ENCODE data around the gene STH. TPM values are rescaled to one million over a fixed set of nuclear protein-coding genes. Genes with fewer than 3 reads are reported as not detected.
A peak's percentile ranks its signal among the peaks of the same experiment; 100 is the strongest.

STH gene
- total and polyA plus RNA-seq, 4 donors = not detected

DNA sequence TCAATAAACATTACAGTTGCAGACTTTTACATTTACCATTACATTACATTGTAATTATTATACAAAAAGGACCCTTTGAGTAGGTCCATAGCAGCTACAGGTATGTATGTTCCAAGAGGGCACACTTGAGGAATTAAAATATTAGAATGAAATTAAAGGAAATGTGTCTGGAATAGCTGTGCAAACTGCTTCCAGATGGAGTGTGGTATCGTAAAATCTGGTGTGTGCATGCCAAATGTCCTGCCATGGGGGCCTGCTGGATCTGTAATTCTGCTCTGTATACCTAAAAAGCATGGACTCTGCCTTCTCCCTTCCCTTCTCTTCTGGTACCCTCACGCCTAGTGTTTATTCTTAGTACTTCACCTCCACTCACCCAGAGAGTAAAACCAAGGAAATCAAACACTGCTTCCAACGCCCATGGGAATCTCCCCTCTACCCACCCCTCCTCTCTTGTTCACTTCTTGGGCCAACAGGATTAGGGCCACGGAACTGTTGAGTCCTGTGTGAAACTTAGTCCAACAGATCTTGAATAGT is 38.7 kb downstream of the STH start:
- Histone ChIP-seq H3K27me3 (ENCODE audit: control insufficient read depth in 1 of 2, insufficient read depth in 2 of 2, low read length in 1 of 2) (no peaks in the 10 kb centered on the region), H3K27ac (ENCODE audit: low read depth in 1 of 2, low read length in 2 of 2) (no peak overlapping the region), H3K4me1 (ENCODE audit: control insufficient read depth in 1 of 2, insufficient read depth in 2 of 2, low read length in 2 of 2) (no peaks in the 10 kb centered on the region), H3K36me3 (ENCODE audit: control insufficient read depth in 1 of 2, insufficient read depth in 2 of 2, low read length in 1 of 2) (peaks cover 11 to 21% of the 10 kb centered on the region in 2 donors), H3K9me3 (ENCODE audit: control insufficient read depth, low read length) (no peaks in the 10 kb centered on the region), H3K4me3 (ENCODE audit: low read length in 2 of 2) (no peak overlapping the region)
- DNase-seq = no peak
- ATAC-seq (ENCODE audit: low FRiP score) = no peak
- intact Hi-C loops (cut with DNase I) = no loop called here
- WGBS, 2 donors = 55 to 56% methylated on average over 4 of the region's 4 CpGs

DNA sequence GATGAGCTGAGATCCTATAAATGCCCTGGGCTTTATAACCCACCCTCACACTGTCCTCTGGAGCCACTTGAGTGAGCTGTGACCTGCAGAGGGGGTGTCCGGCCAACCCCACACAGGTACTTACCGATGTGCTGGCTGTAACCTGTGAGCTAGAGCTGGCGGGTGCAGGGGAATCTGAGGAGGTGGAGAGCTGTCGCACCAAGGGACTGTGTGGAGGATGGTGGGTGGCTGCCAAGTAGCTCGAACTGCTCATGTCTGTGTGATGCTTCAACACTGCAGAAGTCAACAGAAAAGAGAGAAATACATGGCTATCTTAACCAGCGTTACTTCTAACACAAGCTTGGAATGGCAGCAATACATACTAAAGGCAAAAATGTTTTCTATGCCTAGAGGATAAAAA is 39.4 kb downstream of the STH start:
- no peaks in the 10 kb centered on the region for H3K27me3 ChIP-seq (ENCODE audit: control insufficient read depth in 1 of 2, insufficient read depth in 2 of 2, low read length in 1 of 2)
- peaks cover 5 to 18% of the 10 kb centered on the region in 2 donors for H3K36me3 ChIP-seq (ENCODE audit: control insufficient read depth in 1 of 2, insufficient read depth in 2 of 2, low read length in 1 of 2)
- H3K27ac ChIP-seq (ENCODE audit: low read depth in 1 of 2, low read length in 2 of 2) = no peak overlapping the region
- intact Hi-C loops (cut with DNase I) = no loop called here
- WGBS, 2 donors = 88 to 89% methylated on average over 6 of the region's 6 CpGs
- H3K4me3 ChIP-seq (ENCODE audit: low read length in 2 of 2) = no peak overlapping the region
- ATAC-seq (ENCODE audit: low FRiP score) = no peak
- H3K4me1 ChIP-seq (ENCODE audit: control insufficient read depth in 1 of 2, insufficient read depth in 2 of 2, low read length in 2 of 2) = no peaks in the 10 kb centered on the region
- H3K9me3 ChIP-seq (ENCODE audit: control insufficient read depth, low read length) = no peaks in the 10 kb centered on the region
- DNase-seq = no peak

DNA sequence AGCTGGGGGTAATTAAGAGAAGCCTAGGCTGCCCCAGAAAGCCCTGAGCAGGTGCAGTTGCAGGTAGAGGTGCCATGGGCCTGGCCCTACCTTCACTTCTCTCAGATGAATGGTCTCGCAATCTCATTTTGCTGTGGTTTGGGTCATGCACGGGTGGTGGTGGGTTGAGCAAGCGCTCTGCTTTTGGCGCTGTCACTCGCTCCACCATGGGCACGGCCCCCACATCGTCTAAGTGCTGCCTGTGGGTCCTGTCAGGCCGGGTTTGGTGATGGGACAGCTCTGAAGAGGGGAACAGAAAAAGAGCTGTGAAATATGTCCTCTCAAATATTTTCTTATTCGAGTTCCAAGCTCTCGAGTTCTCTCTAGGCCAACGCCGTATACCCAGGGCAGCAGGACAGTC is 39.9 kb downstream of the STH start:
- no peaks in the 10 kb centered on the region for H3K27me3 ChIP-seq (ENCODE audit: control insufficient read depth in 1 of 2, insufficient read depth in 2 of 2, low read length in 1 of 2)
- H3K27ac ChIP-seq (ENCODE audit: low read depth in 1 of 2, low read length in 2 of 2) = no peak overlapping the region
- no peaks in the 10 kb centered on the region for H3K9me3 ChIP-seq (ENCODE audit: control insufficient read depth, low read length)
- H3K36me3 ChIP-seq (ENCODE audit: control insufficient read depth in 1 of 2, insufficient read depth in 2 of 2, low read length in 1 of 2) = peaks cover 3 to 17% of the 10 kb centered on the region in 2 donors
- ATAC-seq (ENCODE audit: low FRiP score) (no peak), DNase-seq (no peak)
- WGBS, 2 donors = 89% methylated on average over 12 of the region's 12 CpGs
- intact Hi-C loops (cut with DNase I) = no loop called here
- no peaks in the 10 kb centered on the region for H3K4me1 ChIP-seq (ENCODE audit: control insufficient read depth in 1 of 2, insufficient read depth in 2 of 2, low read length in 2 of 2)
- no peak overlapping the region for H3K4me3 ChIP-seq (ENCODE audit: low read length in 2 of 2)

DNA sequence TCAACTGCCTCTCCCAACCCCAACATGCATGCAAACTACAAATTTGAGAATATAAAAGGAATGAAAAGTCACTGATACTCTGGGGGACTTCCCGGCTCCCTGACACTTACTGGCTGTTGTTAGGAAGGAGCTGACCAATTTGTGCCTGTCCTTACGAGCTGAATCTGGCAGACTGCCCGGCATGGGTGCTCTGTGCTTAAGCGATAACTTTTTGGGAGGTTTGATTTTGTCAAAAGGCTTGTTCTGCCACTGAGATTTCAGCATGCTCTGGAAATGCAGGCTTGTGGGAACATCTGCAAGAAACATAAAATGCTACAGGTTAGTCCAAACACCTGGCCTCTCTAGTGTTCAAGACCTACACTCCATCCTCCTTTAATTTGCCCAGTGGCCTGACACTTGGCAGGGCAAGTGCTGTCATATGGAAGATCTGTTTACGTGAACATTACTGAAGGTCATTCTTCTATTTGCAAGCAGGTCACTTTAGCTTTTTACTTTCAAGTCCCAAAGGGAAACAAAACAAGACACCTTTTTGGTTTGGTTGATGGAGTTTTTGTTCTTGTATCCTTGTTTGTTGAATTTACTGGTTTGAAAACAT is 40.6 kb downstream of the STH start:
- 23 to 27% methylated on average over 5 of the region's 5 CpGs for WGBS, 2 donors
- H3K4me1 ChIP-seq (ENCODE audit: control insufficient read depth in 1 of 2, insufficient read depth in 2 of 2, low read length in 2 of 2) = no peaks in the 10 kb centered on the region
- no peaks in the 10 kb centered on the region for H3K9me3 ChIP-seq (ENCODE audit: control insufficient read depth, low read length)
- intact Hi-C loops (cut with DNase I) = loop anchor here in 1 of 2 donors (5.0 kb wide), 2 partner anchors 153 to 173 kb away; partner anchors contain the start of gene KANSL1
- H3K4me3 ChIP-seq (ENCODE audit: low read length in 2 of 2) = no peak overlapping the region
- H3K36me3 ChIP-seq (ENCODE audit: control insufficient read depth in 1 of 2, insufficient read depth in 2 of 2, low read length in 1 of 2) = peaks cover 3 to 14% of the 10 kb centered on the region in 2 donors
- no peak for ATAC-seq (ENCODE audit: low FRiP score)
- no peaks in the 10 kb centered on the region for H3K27me3 ChIP-seq (ENCODE audit: control insufficient read depth in 1 of 2, insufficient read depth in 2 of 2, low read length in 1 of 2)
- DNase-seq = peak in 1 of 2 donors; percentile 75
- no peak overlapping the region for H3K27ac ChIP-seq (ENCODE audit: low read depth in 1 of 2, low read length in 2 of 2)

DNA sequence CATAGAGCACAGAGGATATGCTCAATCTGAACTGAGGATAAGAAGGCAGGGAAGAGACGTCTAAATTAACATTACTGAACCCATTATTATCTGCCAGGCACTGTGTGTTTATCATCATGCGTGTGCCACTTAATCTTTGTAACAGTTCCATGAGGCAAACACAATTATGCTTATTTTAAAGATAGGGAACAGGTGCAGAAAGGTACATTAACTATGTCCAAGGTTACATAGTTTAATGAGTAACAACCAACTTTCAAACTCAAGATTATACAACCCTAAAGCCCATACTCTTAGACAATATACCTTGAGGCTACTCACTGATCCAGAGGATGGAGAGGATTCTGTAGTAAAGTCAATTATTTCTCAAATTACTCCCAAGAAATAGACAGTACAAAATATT is 43.2 kb downstream of the STH start:
- DNase-seq (no peak), ATAC-seq (ENCODE audit: low FRiP score) (no peak)
- Histone ChIP-seq H3K9me3 (ENCODE audit: control insufficient read depth, low read length) (no peaks in the 10 kb centered on the region), H3K27me3 (ENCODE audit: control insufficient read depth in 1 of 2, insufficient read depth in 2 of 2, low read length in 1 of 2) (no peaks in the 10 kb centered on the region), H3K4me3 (ENCODE audit: low read length in 2 of 2) (no peak overlapping the region), H3K36me3 (ENCODE audit: control insufficient read depth in 1 of 2, insufficient read depth in 2 of 2, low read length in 1 of 2) (peaks cover 5 to 11% of the 10 kb centered on the region in 2 donors), H3K27ac (ENCODE audit: low read depth in 1 of 2, low read length in 2 of 2) (no peak overlapping the region), H3K4me1 (ENCODE audit: control insufficient read depth in 1 of 2, insufficient read depth in 2 of 2, low read length in 2 of 2) (no peaks in the 10 kb centered on the region)
- WGBS, 2 donors = 79 to 81% methylated on average over 2 of the region's 2 CpGs
- intact Hi-C loops (cut with DNase I) = loop anchor here in 1 of 2 donors (5.0 kb wide), 2 partner anchors 150 to 170 kb away; partner anchors contain the start of gene KANSL1

DNA sequence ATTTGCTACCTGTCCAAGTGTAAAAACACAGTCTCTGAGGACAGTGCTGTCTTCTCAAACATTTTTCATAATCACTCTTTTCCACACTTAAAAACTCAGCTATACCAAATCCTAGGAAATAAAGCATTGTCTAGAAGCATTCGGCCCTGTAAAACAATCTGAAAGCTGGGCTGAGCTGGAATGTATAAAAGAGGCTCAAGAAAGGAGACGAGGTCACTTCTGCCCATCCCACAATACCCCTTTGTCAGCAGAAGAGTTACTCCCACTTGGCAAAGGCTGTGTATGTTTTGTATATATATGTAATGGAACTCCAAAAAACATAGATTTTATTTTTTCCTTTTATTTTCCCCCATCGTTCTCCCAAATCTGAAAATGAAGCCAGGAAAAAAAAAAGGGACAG is 43.9 kb downstream of the STH start:
- H3K27ac ChIP-seq (ENCODE audit: low read depth in 1 of 2, low read length in 2 of 2) = no peak overlapping the region
- intact Hi-C loops (cut with DNase I) = loop anchor here in 1 of 2 donors (5.0 kb wide), 2 partner anchors 149 to 169 kb away; partner anchors contain the start of gene KANSL1
- 53 to 58% methylated on average over 3 of the region's 3 CpGs for WGBS, 2 donors
- ATAC-seq (ENCODE audit: low FRiP score) (no peak), DNase-seq (no peak)
- H3K4me3 ChIP-seq (ENCODE audit: low read length in 2 of 2) = no peak overlapping the region
- H3K27me3 ChIP-seq (ENCODE audit: control insufficient read depth in 1 of 2, insufficient read depth in 2 of 2, low read length in 1 of 2) = no peaks in the 10 kb centered on the region
- H3K9me3 ChIP-seq (ENCODE audit: control insufficient read depth, low read length) = no peaks in the 10 kb centered on the region
- no peaks in the 10 kb centered on the region for H3K4me1 ChIP-seq (ENCODE audit: control insufficient read depth in 1 of 2, insufficient read depth in 2 of 2, low read length in 2 of 2)
- peaks cover 3 to 6% of the 10 kb centered on the region in 2 donors for H3K36me3 ChIP-seq (ENCODE audit: control insufficient read depth in 1 of 2, insufficient read depth in 2 of 2, low read length in 1 of 2)

DNA sequence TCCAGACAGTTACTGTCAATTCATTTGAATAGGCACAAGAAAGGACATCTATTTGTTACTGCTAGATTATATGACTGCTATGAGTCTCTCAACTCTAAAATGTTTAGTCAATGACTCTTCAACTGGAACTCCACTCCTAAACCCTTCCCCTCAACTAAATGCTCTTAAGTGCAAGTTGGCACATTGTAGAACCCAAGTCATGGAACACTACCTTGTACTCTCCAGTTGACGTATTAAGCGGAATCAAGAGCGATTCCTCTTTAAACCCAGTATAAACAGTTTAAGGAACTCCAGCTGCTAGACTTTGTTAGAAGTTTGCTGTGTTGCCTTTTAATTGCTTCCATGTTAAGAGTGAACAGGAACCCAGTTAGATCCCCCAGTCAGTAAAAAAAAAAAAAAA is 44.6 kb downstream of the STH start:
- Histone ChIP-seq H3K36me3 (ENCODE audit: control insufficient read depth in 1 of 2, insufficient read depth in 2 of 2, low read length in 1 of 2) (peaks cover 3% of the 10 kb centered on the region in 2 donors), H3K27ac (ENCODE audit: low read depth in 1 of 2, low read length in 2 of 2) (no peak overlapping the region)
- ATAC-seq (ENCODE audit: low FRiP score) = no peak

DNA sequence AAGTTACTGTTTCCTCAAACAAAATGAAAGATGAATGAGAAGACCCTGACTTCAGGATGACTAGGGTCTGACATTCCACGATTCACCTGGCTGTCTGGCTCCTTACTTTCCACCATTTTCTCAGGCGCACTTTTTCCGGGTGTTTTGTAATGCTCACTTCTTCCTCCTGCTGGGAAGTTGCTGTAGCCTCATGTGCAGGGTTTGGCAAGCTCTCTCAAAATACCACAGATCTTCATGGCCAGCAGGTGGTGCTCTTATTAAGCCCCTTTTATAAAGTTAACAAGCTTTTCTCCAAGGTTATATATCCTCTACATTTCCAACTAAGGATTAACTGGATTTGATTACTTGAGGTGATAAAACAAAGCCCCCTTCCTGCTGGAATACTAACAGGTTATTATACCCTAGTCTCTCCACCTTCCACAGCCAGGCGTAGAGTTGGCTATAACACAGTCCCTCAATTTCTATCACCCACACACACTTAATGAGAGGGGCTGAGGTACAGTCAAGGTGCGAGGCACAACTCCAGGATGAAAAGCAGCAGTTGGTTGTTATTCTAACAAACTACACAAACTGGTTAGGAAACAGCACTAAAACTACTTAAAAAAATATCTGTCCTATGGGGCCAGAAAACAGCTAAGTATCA is 45.4 kb downstream of the STH start:
- Histone ChIP-seq H3K27me3 (ENCODE audit: control insufficient read depth in 1 of 2, insufficient read depth in 2 of 2, low read length in 1 of 2) (no peaks in the 10 kb centered on the region), H3K4me3 (ENCODE audit: low read length in 2 of 2) (no peak overlapping the region), H3K27ac (ENCODE audit: low read depth in 1 of 2, low read length in 2 of 2) (no peak overlapping the region), H3K9me3 (ENCODE audit: control insufficient read depth, low read length) (no peaks in the 10 kb centered on the region), H3K4me1 (ENCODE audit: control insufficient read depth in 1 of 2, insufficient read depth in 2 of 2, low read length in 2 of 2) (no peaks in the 10 kb centered on the region), H3K36me3 (ENCODE audit: control insufficient read depth in 1 of 2, insufficient read depth in 2 of 2, low read length in 1 of 2) (peaks cover 0 to 2% of the 10 kb centered on the region in 2 donors)
- intact Hi-C loops (cut with DNase I) = loop anchor here (1.0 to 5.0 kb wide), 3 partner anchors 148 to 168 kb away; partner anchors contain the start of gene KANSL1 (in 1 of the 2)
- 33 to 36% methylated on average over 5 of the region's 5 CpGs for WGBS, 2 donors
- ATAC-seq (ENCODE audit: low FRiP score) (peak; percentile 92), DNase-seq (peak in 1 of 2 donors; percentile 72)

More for the DNA sequence above, 44.6 kb downstream of the STH start:
- H3K4me1 ChIP-seq (ENCODE audit: control insufficient read depth in 1 of 2, insufficient read depth in 2 of 2, low read length in 2 of 2) = no peaks in the 10 kb centered on the region
- 86 to 90% methylated on average over 3 of the region's 3 CpGs for WGBS, 2 donors
- H3K9me3 ChIP-seq (ENCODE audit: control insufficient read depth, low read length) = no peaks in the 10 kb centered on the region
- H3K27me3 ChIP-seq (ENCODE audit: control insufficient read depth in 1 of 2, insufficient read depth in 2 of 2, low read length in 1 of 2) = no peaks in the 10 kb centered on the region
- H3K4me3 ChIP-seq (ENCODE audit: low read length in 2 of 2) = no peak overlapping the region
- intact Hi-C loops (cut with DNase I) = loop anchor here (1.0 to 5.0 kb wide), 3 partner anchors 149 to 169 kb away; partner anchors contain the start of gene KANSL1 (in 1 of the 2)
- no peak for DNase-seq

Data from aorta (tissue), 5 donors.